ENCODE data around the gene RPL29.

DNA sequence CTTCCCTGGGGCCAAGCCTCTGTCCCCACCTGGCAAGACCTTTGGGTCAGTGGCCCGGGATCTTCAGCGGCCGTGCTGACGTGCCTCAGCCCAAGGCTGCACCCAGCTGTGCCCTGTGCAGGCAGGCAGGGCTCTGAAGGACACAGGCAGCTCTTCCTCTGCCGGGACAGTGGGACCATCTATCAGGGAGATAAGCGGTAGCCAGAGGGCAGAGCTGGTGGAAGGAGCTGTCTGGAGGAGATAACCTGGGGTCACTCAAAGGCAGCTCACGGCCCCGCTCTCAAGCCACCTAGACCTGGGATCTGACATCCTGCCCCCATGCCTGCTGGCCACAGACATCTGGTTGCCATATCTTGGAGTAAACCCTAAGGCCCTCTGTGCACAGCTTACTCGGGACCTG, 33.4 kb upstream of the RPL29 start:
- TF ChIP-seq POLR2A (IDR thresholded peaks at IDR 0.05; ENCODE audit: low read depth, low read length) = no peak
- no peak for TF ChIP-seq SPI1 (IDR thresholded peaks at IDR 0.05; ENCODE audit: low read depth, low read length)
